Measurements from ENCODE around the gene RAB17.

RAB17 gene

GRCh38 chr2:237590272-237591140, at the start of gene RAB17:
Gene RAB17 (minus strand): TSS chr2:237590734. CDS start chr2:237586154, 4,580 bp downstream.
- peak; percentile 45 for DNase-seq

- DNase-seq, result no peak
Measured at GRCh38 chr2:237639836-237640220, 49.3 kb upstream of the RAB17 start.

GRCh38 chr2:237639052-237639835, 48.7 kb upstream of the RAB17 start:
- DNase-seq, result no peak

- no peak for DNase-seq
Measured at GRCh38 chr2:237638176-237638575, 47.6 kb upstream of the RAB17 start.

- no peak for DNase-seq
Measured at GRCh38 chr2:237637429-237638135, 47.0 kb upstream of the RAB17 start.

GRCh38 chr2:237636578-237636977, 46.0 kb upstream of the RAB17 start:
- DNase-seq, result no peak

GRCh38 chr2:237633061-237633561, 42.6 kb upstream of the RAB17 start:
- DNase-seq, result no peak

- no peak for DNase-seq
Measured at GRCh38 chr2:237631801-237632585, 41.5 kb upstream of the RAB17 start.

GRCh38 chr2:237631007-237631785, 40.7 kb upstream of the RAB17 start:
- no peak for DNase-seq

- DNase-seq, result no peak
Measured at GRCh38 chr2:237630216-237631000, 39.9 kb upstream of the RAB17 start.

GRCh38 chr2:237629739-237630138, 39.2 kb upstream of the RAB17 start:
- no peak for DNase-seq

- DNase-seq, result no peak
Measured at GRCh38 chr2:237629188-237629534, 38.6 kb upstream of the RAB17 start.

GRCh38 chr2:237628247-237629187, 38.0 kb upstream of the RAB17 start:
- no peak for DNase-seq

- no peak for DNase-seq
Measured at GRCh38 chr2:237627441-237628246, 37.1 kb upstream of the RAB17 start, which contains the start of gene LRRFIP1. Gene LRRFIP1 (plus strand): TSS chr2:237627587. CDS start chr2:237627645, 58 bp downstream.

GRCh38 chr2:237626813-237627440, 36.4 kb upstream of the RAB17 start:
- DNase-seq, result no peak

GRCh38 chr2:237625777-237626176, 35.2 kb upstream of the RAB17 start:
- no peak for DNase-seq

- no peak for DNase-seq
Measured at GRCh38 chr2:237625216-237625705, 34.7 kb upstream of the RAB17 start.

- DNase-seq, result no peak
Measured at GRCh38 chr2:237624565-237624964, 34.0 kb upstream of the RAB17 start.

Data from NCI-H1105 (cell line).